Spleen (tissue), 11 donors: ENCODE measurements around the gene BCAT1. TPM values are rescaled to one million over a fixed set of nuclear protein-coding genes. Genes with fewer than 3 reads are reported as not detected.

Experiments
- DNase-seq: peaks from one replicate; pipeline ENCODE4 v3.0.0-alpha.2; 2020
- H3K27ac ChIP-seq, 8 donors: fragments of 200-600 bp; sonication (generic) in 7 of 8; 1 replicate in 4 of 8; 2 replicates in 4 of 8; pipeline versions ENCODE4 v1.5.0 to v1.8.0; 2016 to 2021; ENCODE audit warnings: inconsistent platforms in 4 of 8, mild to moderate bottlenecking in 4 of 8, moderate library complexity in 1 of 8
- H3K27me3 ChIP-seq, 7 donors: fragments of 200-600 bp; sonication (generic) in 6 of 7; replicated peaks in 1 of 7; 1 replicate in 4 of 7; 2 replicates in 3 of 7; pipeline versions ENCODE4 v1.5.0 to v1.8.0; 2016 to 2021; ENCODE audit warnings: inconsistent platforms in 3 of 7, mild to moderate bottlenecking in 1 of 7
- H3K36me3 ChIP-seq, 6 donors: fragments of 200-600 bp; sonication (generic) in 5 of 6; 1 replicate in 4 of 6; 2 replicates in 2 of 6; pipeline versions ENCODE4 v1.5.0 to v1.8.0; 2016 to 2021; ENCODE audit warnings: inconsistent platforms in 2 of 6
- H3K4me1 ChIP-seq, 6 donors: fragments of 200-600 bp; sonication (generic) in 5 of 6; 1 replicate in 3 of 6; 2 replicates in 3 of 6; pipeline versions ENCODE4 v1.5.0 to v1.8.0; 2016 to 2021; ENCODE audit warnings: inconsistent platforms in 3 of 6
- H3K4me3 ChIP-seq, 8 donors: fragments of 200-600 bp; sonication (generic) in 7 of 8; 1 replicate in 4 of 8; 2 replicates in 4 of 8; pipeline versions ENCODE4 v1.5.0 to v1.8.0; 2016 to 2021; ENCODE audit warnings: inconsistent platforms in 4 of 8, mild to moderate bottlenecking in 4 of 8, moderate library complexity in 2 of 8
- H3K9me3 ChIP-seq, 8 donors: fragments of 200-600 bp; sonication (generic) in 7 of 8; 1 replicate in 4 of 8; 2 replicates in 4 of 8; pipeline versions ENCODE4 v1.5.0 to v1.8.0; 2016 to 2021; ENCODE audit warnings: inconsistent platforms in 4 of 8
- CTCF ChIP-seq, 11 experiments: fragments of 200-600 bp in 7 of 11; fragments of 450-650 bp in 4 of 11; sonication (generic) in 4 of 11; IDR thresholded peaks in 8 of 11; conservative IDR thresholded peaks in 3 of 11; 1 replicate in 7 of 11; 2 replicates in 4 of 11; pipeline versions ENCODE4 v1.4.0 to v1.8.0; 2016 to 2021; ENCODE audit warnings: antibody characterized with exemption in 11 of 11, inconsistent platforms in 4 of 11, mild to moderate bottlenecking in 1 of 11
- POLR2A ChIP-seq, 3 donors: fragments of 450-650 bp; IDR thresholded peaks; one replicate each; pipeline ENCODE4 v1.5.1; 2017; ENCODE audit warnings: antibody characterized with exemption in 3 of 3, mild to moderate bottlenecking in 1 of 3
- POLR2AphosphoS5 ChIP-seq, 3 donors: sonication (generic); formaldehyde crosslinking; IDR thresholded peaks; one replicate each; pipeline ENCODE4 v1.5.1; 2017; ENCODE audit warnings: antibody characterized with exemption in 3 of 3
- WGBS, 5 donors: extraction: QIAGEN DNeasy Blood & Tissue Kit in 3 of 5; methylation state at CpG; one replicate each; pipeline versions ENCODE4 v1.1.5 to v1.1.7; 2013 to 2018; 5-methylcytosine and 5-hydroxymethylcytosine counted together
- intact Hi-C: fragments of 100-400 bp; cut with DNase I; formaldehyde crosslinking; loops from one replicate; pipeline ENCODE4 v1.15.0; 2023; ENCODE audit warnings: low total_unique reads
- polyA plus RNA-seq, 3 donors: library from polyadenylated mRNA; stranded (reverse); fragments of 200-250 nt; gene quantifications; one replicate each; pipeline ENCODE4 v1.2.1, GENCODE V29; 2013
- total RNA-seq, 7 donors: library from RNA; depleted of rRNA in 3 of 7; stranded (reverse); fragments of >200 nt in 3 of 7; fragmentation: NEBNext Ultra II Directional in 4 of 7; extraction: Animal tissue kit (Norgen Biotek cat#: 25700) in 4 of 7; gene quantifications; one replicate each; pipeline versions ENCODE4 v1.1.0 to v1.2.1, GENCODE V29; 2016 to 2021
- donor health status: healthy with polysubstance abuse.
- donor health status: DM: no; HTN: no; CAD: no; lungs with moderate emphysema.
- donor health status: DM: no; HTN: no; CAD: no.
- donor health status: Bipolar disorder and iron deficiency.
- donor health status: healthy.
- donor health status: DM: no; HTN: no; CAD: no.
- donor health status: DM: yes; HTN: yes; CAD: no.

BCAT1 gene
- total and polyA plus RNA-seq, 10 donors = 0.54 to 18.4 (median 8.7) TPM

- intact Hi-C loops = no loop called here
- no peaks in the 10 kb centered on the region for H3K4me1 ChIP-seq
- WGBS, 5 donors = 81 to 83% (median 82%) methylated on average over 5 of the region's 5 CpGs
- H3K27me3 ChIP-seq = no peaks in the 10 kb centered on the region
- TF ChIP-seq POLR2A (IDR thresholded peaks at IDR 0.05) = no peak
- no peak for TF ChIP-seq POLR2AphosphoS5 (IDR thresholded peaks at IDR 0.05)
- no peak for TF ChIP-seq CTCF (IDR thresholded peaks at IDR 0.05 in 8 of 11, conservative IDR thresholded peaks at IDR 0.05 in 3 of 11)
- no peak overlapping the region for H3K4me3 ChIP-seq
- no peaks in the 10 kb centered on the region for H3K36me3 ChIP-seq
- no peaks in the 10 kb centered on the region for H3K9me3 ChIP-seq
- no peak overlapping the region for H3K27ac ChIP-seq
- no peak for DNase-seq
Observed at GRCh38 chr12:24760606-24761378, 188.1 kb downstream of the BCAT1 start.

- Histone ChIP-seq H3K27ac (no peak overlapping the region), H3K36me3 (no peaks in the 10 kb centered on the region), H3K4me3 (no peak overlapping the region), H3K9me3 (no peaks in the 10 kb centered on the region), H3K4me1 (no peaks in the 10 kb centered on the region), H3K27me3 (no peaks in the 10 kb centered on the region)
- DNase-seq = no peak
- 83 to 95% (median 87%) methylated on average over 1 of the region's 1 CpG for WGBS, 5 donors
- intact Hi-C loops = no loop called here
- TF ChIP-seq POLR2AphosphoS5 (IDR thresholded peaks at IDR 0.05) (no peak), POLR2A (IDR thresholded peaks at IDR 0.05) (no peak), CTCF (IDR thresholded peaks at IDR 0.05 in 8 of 11, conservative IDR thresholded peaks at IDR 0.05 in 3 of 11) (no peak)
Observed at GRCh38 chr12:24760162-24760561, 188.7 kb downstream of the BCAT1 start.

Other genes starting within 250 kb of the BCAT1 start
- under 1 TPM in 2 of 7 donors, not detected in 5; 0.17 to 0.28 TPM for gene DNAI7, start 246.1 kb upstream of the BCAT1 start, total RNA-seq
- gene DNAI7, start 246.1 kb upstream of the BCAT1 start, polyA plus RNA-seq = under 1 TPM in 2 of 3 donors, not detected in 1; 0.03 to 0.07 TPM
- 10 to 100 TPM; 17.2 to 50.0 (median 22.6) TPM for gene ETFRF1, start 246.1 kb upstream of the BCAT1 start, total RNA-seq
- 10 to 100 TPM; 22.1 to 26.8 (median 25.2) TPM for gene ETFRF1, start 246.1 kb upstream of the BCAT1 start, polyA plus RNA-seq